Liver (tissue), 2 donors: ENCODE results near the gene HEATR5A.
"Not testable (repeated sequence)": the region's sequence is repeated elsewhere in the genome, so short reads cannot be mapped to it uniquely, and the experiment has no call there.

Experiments used
- CTCF ChIP-seq: fragments of 150-350 bp; IDR thresholded peaks from 2 replicates; pipeline ENCODE4 v1.5.1; 2017; ENCODE audit warnings: improper control_type of control experiment, low read depth, low read length; ENCODE audit not compliant: missing input control
- MAX ChIP-seq: IDR thresholded peaks from 2 replicates; pipeline ENCODE4 v1.6.1; 2016; ENCODE audit warnings: antibody characterized with exemption
- YY1 ChIP-seq: IDR thresholded peaks from 2 replicates; pipeline ENCODE4 v1.6.1; 2016; ENCODE audit warnings: antibody characterized with exemption, mild to moderate bottlenecking
- donor health status: healthy.

GRCh38 chr14:31437045-31437691, 16.8 kb upstream of the HEATR5A start:
- TF ChIP-seq CTCF, MAX, YY1: not testable (repeated sequence)
